H1 (cell line): ENCODE measurements around the gene SNRPE. TPM values are rescaled to one million over a fixed set of nuclear protein-coding genes. Genes with fewer than 3 reads are reported as not detected.
A peak's percentile ranks its signal among the peaks of the same experiment; 100 is the strongest.

Source experiments
- CTCF ChIA-PET: fragments of 300-600 bp; sonication (Branson Sonifier 250); formaldehyde crosslinking; loops from one replicate; lab custom pipeline; 2021; ENCODE audit not compliant: partially characterized antibody; lab: Charles Lee
- POLR2A ChIA-PET: fragments of 300-600 bp; sonication (Branson Sonifier 250); formaldehyde crosslinking; loops from one replicate; lab custom pipeline; 2021; ENCODE audit warnings: inconsistent platforms; ENCODE audit not compliant: partially characterized antibody; lab: Charles Lee
- DNase-seq, 2 experiments: peaks; one replicate each; pipeline versions ENCODE4 v3.0.0 to v3.0.0-alpha.2; 2010 to 2022; ENCODE audit warnings: low spot score in 2 of 2, low read depth in 1 of 2, mixed read lengths in 1 of 2
- FAIRE-seq: peaks from 2 replicates; lab custom pipeline; 2011; peaks lifted over from hg19 to GRCh38; lab: Jason Lieb, UNC
- H2AFZ ChIP-seq: 2 replicates; pipeline ENCODE4 v1.8.1; 2012; ENCODE audit warnings: low read length, inconsistent platforms
- H2AK5ac ChIP-seq: 2 replicates; pipeline ENCODE4 v1.6.1; 2013; ENCODE audit warnings: low read depth, low read length
- H2BK120ac ChIP-seq: replicated peaks from 2 replicates; pipeline ENCODE3; 2013; ENCODE audit warnings: low read depth, low read length, inconsistent platforms
- H2BK12ac ChIP-seq: 2 replicates; pipeline ENCODE4 v1.6.1; 2013; ENCODE audit warnings: low read depth, low read length
- H2BK15ac ChIP-seq: 2 replicates; pipeline ENCODE4 v1.6.1; 2013; ENCODE audit warnings: low read length
- H2BK20ac ChIP-seq: 2 replicates; pipeline ENCODE4 v1.6.1; 2013; ENCODE audit warnings: low read length
- H2BK5ac ChIP-seq: 2 replicates; pipeline ENCODE4 v1.6.1; 2013; ENCODE audit warnings: low read depth, low read length
- H3K14ac ChIP-seq: 2 replicates; pipeline ENCODE4 v1.6.1; 2013; ENCODE audit warnings: inconsistent platforms; ENCODE audit not compliant: insufficient read length
- H3K18ac ChIP-seq: 2 replicates; pipeline ENCODE4 v1.6.1; 2013; ENCODE audit warnings: low read length; ENCODE audit errors: extremely low read depth
- H3K23ac ChIP-seq: 2 replicates; pipeline ENCODE4 v1.6.1; 2013; ENCODE audit warnings: inconsistent platforms; ENCODE audit not compliant: insufficient read length
- H3K23me2 ChIP-seq: 2 replicates; pipeline ENCODE4 v1.6.1; 2013; ENCODE audit warnings: low read depth, low read length
- H3K27ac ChIP-seq: 2 replicates; pipeline ENCODE4 v1.6.1; 2011; ENCODE audit warnings: low read depth, low read length, inconsistent platforms
- H3K27me3 ChIP-seq, 4 experiments: replicated peaks in 1 of 4; 1 replicate in 1 of 4; 2 replicates in 3 of 4; pipeline versions ENCODE4 v1.6.1 to v1.8.1; 2011 to 2013; ENCODE audit warnings: low read length in 3 of 4, mild to moderate bottlenecking in 3 of 4, inconsistent platforms in 2 of 4, mixed read lengths in 2 of 4, moderate library complexity in 1 of 4; ENCODE audit not compliant: control insufficient read depth in 3 of 4, insufficient read depth in 3 of 4; ENCODE audit errors: extremely low read depth in 1 of 4
- H3K36me3 ChIP-seq, 4 experiments: 2 replicates each; pipeline versions ENCODE4 v1.6.1 to v1.8.1; 2011 to 2013; ENCODE audit warnings: mild to moderate bottlenecking in 4 of 4, low read length in 3 of 4, moderate library complexity in 2 of 4, control low read depth in 1 of 4, inconsistent platforms in 1 of 4; ENCODE audit not compliant: insufficient read depth in 4 of 4, control insufficient read depth in 2 of 4
- H3K4ac ChIP-seq: replicated peaks from 2 replicates; pipeline ENCODE3; 2013; ENCODE audit warnings: low read length, low read depth, mixed read lengths, inconsistent platforms; ENCODE audit not compliant: insufficient read length
- H3K4me1 ChIP-seq, 4 experiments: replicated peaks in 1 of 4; 1 replicate in 1 of 4; 2 replicates in 3 of 4; pipeline versions ENCODE4 v1.6.1 to v1.8.1; 2011 to 2013; ENCODE audit warnings: low read length in 3 of 4, inconsistent platforms in 2 of 4, mixed read lengths in 1 of 4; ENCODE audit not compliant: insufficient read depth in 4 of 4, control insufficient read depth in 3 of 4
- H3K4me2 ChIP-seq, 2 experiments: 2 replicates each; pipeline versions ENCODE4 v1.6.1 to v1.8.1; 2011 to 2013; ENCODE audit warnings: low read depth in 2 of 2, low read length in 2 of 2, control low read depth in 1 of 2, inconsistent platforms in 1 of 2, mild to moderate bottlenecking in 1 of 2; ENCODE audit not compliant: insufficient read depth in 1 of 2
- H3K4me3 ChIP-seq, 4 experiments: fragments of 200-600, 300-600 bp in 1 of 4; sonication (generic), shearing (Covaris generic), sonication (Bioruptor Twin) in 1 of 4; 2 replicates each; pipeline versions ENCODE4 v1.5.1 to v1.8.1; 2011 to 2016; ENCODE audit warnings: low read length in 4 of 4, low read depth in 3 of 4, control low read depth in 2 of 4, inconsistent platforms in 2 of 4, mild to moderate bottlenecking in 2 of 4, mixed read lengths in 1 of 4, moderate library complexity in 1 of 4; ENCODE audit not compliant: insufficient read depth in 2 of 4; ENCODE audit errors: extremely low read depth in 1 of 4
- H3K56ac ChIP-seq: replicated peaks from 2 replicates; pipeline ENCODE3; 2013; ENCODE audit warnings: low read depth, mild to moderate bottlenecking, mixed read lengths, low read length, inconsistent platforms; ENCODE audit not compliant: insufficient read length
- H3K79me1 ChIP-seq: 2 replicates; pipeline ENCODE4 v1.6.1; 2013; ENCODE audit warnings: low read depth, low read length, control low read depth
- H3K79me2 ChIP-seq, 2 experiments: 2 replicates each; pipeline versions ENCODE4 v1.6.1 to v1.8.1; 2012 to 2013; ENCODE audit warnings: low read length in 2 of 2, mild to moderate bottlenecking in 2 of 2, inconsistent platforms in 1 of 2; ENCODE audit not compliant: insufficient read depth in 2 of 2, control insufficient read depth in 1 of 2
- H3K9ac ChIP-seq, 4 experiments: replicated peaks in 1 of 4; 1 replicate in 1 of 4; 2 replicates in 3 of 4; pipeline versions ENCODE4 v1.6.1 to v1.8.1; 2011 to 2013; ENCODE audit warnings: low read depth in 3 of 4, low read length in 3 of 4, control low read depth in 2 of 4, mild to moderate bottlenecking in 2 of 4, moderate library complexity in 2 of 4, inconsistent platforms in 1 of 4; ENCODE audit errors: extremely low read depth in 1 of 4
- H3K9me3 ChIP-seq, 2 experiments: 2 replicates each; pipeline versions ENCODE4 v1.6.1 to v1.8.1; 2012 to 2013; ENCODE audit warnings: mild to moderate bottlenecking in 2 of 2, moderate library complexity in 2 of 2, control low read depth in 1 of 2, inconsistent platforms in 1 of 2, low read depth in 1 of 2, low read length in 1 of 2, mixed read lengths in 1 of 2; ENCODE audit not compliant: insufficient read depth in 2 of 2
- H4K20me1 ChIP-seq, 2 experiments: replicated peaks in 1 of 2; 2 replicates each; pipeline versions ENCODE3 to v1.8.1; 2011 to 2013; ENCODE audit warnings: inconsistent platforms in 2 of 2, low read length in 2 of 2, mild to moderate bottlenecking in 1 of 2; ENCODE audit not compliant: insufficient read depth in 2 of 2, control insufficient read depth in 1 of 2
- H4K5ac ChIP-seq: 2 replicates; pipeline ENCODE4 v1.6.1; 2013; ENCODE audit warnings: low read length, low read depth, mixed read lengths, inconsistent platforms; ENCODE audit not compliant: insufficient read length
- H4K8ac ChIP-seq: 2 replicates; pipeline ENCODE4 v1.8.0; 2013; ENCODE audit warnings: mild to moderate bottlenecking, moderate library complexity, low read length, inconsistent platforms; ENCODE audit not compliant: insufficient read depth; ENCODE audit errors: extremely low read depth
- H4K91ac ChIP-seq: replicated peaks from 2 replicates; pipeline ENCODE3; 2013; ENCODE audit warnings: low read length, mixed read lengths, inconsistent platforms; ENCODE audit not compliant: insufficient read length
- HDAC2 ChIP-seq, 2 experiments: fragments of 300-600 bp in 1 of 2; sonication (generic) in 1 of 2; IDR thresholded peaks; 2 replicates each; pipeline ENCODE4 v1.6.1; 2011 to 2012; ENCODE audit warnings: low read depth in 2 of 2, low read length in 2 of 2, mild to moderate bottlenecking in 2 of 2, moderate library complexity in 2 of 2, borderline replicate concordance in 1 of 2, inconsistent platforms in 1 of 2
- RFX5 ChIP-seq: IDR thresholded peaks from 2 replicates; pipeline ENCODE4 v1.6.1; 2011; ENCODE audit warnings: low read depth, low read length, improper control_type of control experiment, borderline replicate concordance
- TAF1 ChIP-seq: IDR thresholded peaks from 2 replicates; pipeline ENCODE4 v1.6.1; 2011; ENCODE audit warnings: mild to moderate bottlenecking, low read depth, low read length
- WGBS, 2 experiments: shearing (Covaris generic) in 1 of 2; methylation state at CpG; one replicate each; pipeline versions ENCODE4 v1.1.6 to v1.1.7; 2013 to 2015; ENCODE audit warnings: low lambda C conversion rate in 2 of 2, mixed read lengths in 2 of 2, inconsistent platforms in 1 of 2, low coverage in 1 of 2, missing lambda C conversion rate in 1 of 2; ENCODE audit not compliant: insufficient replicate concordance in 2 of 2, insufficient coverage in 1 of 2, insufficient read length in 1 of 2; ENCODE audit errors: extremely low coverage in 1 of 2, missing lambda C conversion rate in 1 of 2; 5-methylcytosine and 5-hydroxymethylcytosine counted together
- long read RNA-seq, 2 experiments: library from RNA in 1 of 2; library from capped mRNA in 1 of 2; stranded (forward); transcript quantifications; one replicate each; pipeline ENCODE4 v2.0.0, GENCODE V29; 2021; ENCODE audit warnings: inconsistent platforms in 1 of 2
- polyA minus RNA-seq, 3 experiments: library from RNA; depleted of rRNA, polyadenylated mRNA; stranded (reverse); fragments of >200 nt; gene quantifications; 1 replicate in 2 of 3; 2 replicates in 1 of 3; pipeline ENCODE4 v1.2.3, GENCODE V29; 2011
- polyA plus RNA-seq, 7 experiments: library from polyadenylated mRNA; depleted of rRNA in 3 of 7; stranded (reverse) in 5 of 7; unstranded in 2 of 7; fragments of >200 nt in 5 of 7; fragments of 200-250 nt in 2 of 7; gene quantifications; 1 replicate in 5 of 7; 2 replicates in 1 of 7; 4 replicates in 1 of 7; pipeline versions ENCODE4 v1.2.1 to v1.2.3, GENCODE V29; 2011 to 2013; ENCODE audit warnings: missing spikeins in 2 of 7, mixed read lengths in 2 of 7
- total RNA-seq: library from RNA; stranded (reverse); fragmentation: NEBNext Ultra II Directional; extraction: Animal tissue kit (Norgen Biotek cat#: 25700); gene quantifications from 2 replicates; pipeline ENCODE4 v1.2.1, GENCODE V29; 2021

SNRPE gene
- total RNA-seq (419 and 461 TPM in 2 replicates), polyA plus RNA-seq (2011; rRNA removed) (248 and 416 TPM in 2 replicates), polyA minus RNA-seq (2011; rRNA and poly(A)+ RNA removed) (75.5 and 75.7 TPM in 2 replicates)
- 427 TPM for polyA plus RNA-seq (2011; cell fraction: cytosol; rRNA removed)
- 46.8 TPM for polyA plus RNA-seq (2011; cell fraction: nucleus; rRNA removed)
- polyA plus RNA-seq (2012, experiment 1 of 2) = 277 to 378 TPM (median 286 TPM) in 4 replicates
- 549 TPM for polyA plus RNA-seq (2012, experiment 2 of 2)
- polyA plus RNA-seq (2013, experiment 1 of 2) = 467 TPM
- 532 TPM for polyA plus RNA-seq (2013, experiment 2 of 2)
- polyA minus RNA-seq (2011; cell fraction: cytosol; rRNA and poly(A)+ RNA removed) = 32.1 TPM
- 73.8 TPM for polyA minus RNA-seq (2011; cell fraction: nucleus; rRNA and poly(A)+ RNA removed)
- long read RNA-seq, experiment 1, transcript SNRPE-205 (5 exons, 532 nt) = minor isoform, 12 of 426 reads
- long read RNA-seq, experiment 1, transcript SNRPE-201 (3 exons, 355 nt) = minor isoform, 8 of 426 reads
- long read RNA-seq, experiment 1, transcript SNRPE-206 (4 exons, 967 nt) = minor isoform, 25 of 426 reads
- long read RNA-seq, experiment 1, transcript SNRPE-202 (5 exons, 942 nt) = major isoform, 281 of 426 reads
- long read RNA-seq, experiment 1, partial matches to known transcripts = 13 of 426 reads
- long read RNA-seq, experiment 1, other reads (novel, unspliced or antisense) = 80 of 426 reads
- long read RNA-seq, experiment 2, transcript SNRPE-202 (5 exons, 942 nt) = major isoform, 89 of 120 reads
- long read RNA-seq, experiment 2, transcript SNRPE-206 (4 exons, 967 nt) = minor isoform, 14 of 120 reads
- long read RNA-seq, experiment 2, partial matches to known transcripts = 0 of 120 reads
- long read RNA-seq, experiment 2, other reads (novel, unspliced or antisense) = 14 of 120 reads

GRCh38 chr1:203861379-203862184 lies at the start of gene SNRPE:
Gene SNRPE (plus strand): TSS chr1:203861599. CDS start chr1:203861660, 61 bp downstream.
- H2BK20ac ChIP-seq = 0 out of 2 replicates have a peak within 1 kb of the TSS, but pooled peaks have one; percentile 75
- ChIA-PET POLR2A (interaction anchor here (0.7 to 14.3 kb wide), 12 partner anchors 10 to 371 kb away, joined by 3 to 174 read pairs (median 3); partner anchors contain the start of genes ETNK2, ZBED6 and ZC3H11A), CTCF (interaction anchor here (1.0 to 5.6 kb wide), 11 partner anchors 9 to 537 kb away, joined by 3 to 26 read pairs (median 5); partner anchors contain the start of gene ETNK2)
- H2BK15ac ChIP-seq = peak within 1 kb of the TSS; percentile 100
- no peaks in the 10 kb centered on the region for H3K27me3 ChIP-seq
- peak within 1 kb of the TSS; percentile 97 for H3K4ac ChIP-seq
- H3K9ac ChIP-seq = peak within 1 kb of the TSS; percentile 69 to 99 (median 98)
- H2AFZ ChIP-seq = peak within 1 kb of the TSS; percentile 77
- peaks cover 0 to 3% (median 1%) of the 10 kb centered on the region in 4 experiments; a peak in 2 of 7 replicates for H3K4me1 ChIP-seq
- H3K27ac ChIP-seq = peak within 1 kb of the TSS; percentile 98
- peak within 1 kb of the TSS; percentile 79 for H3K56ac ChIP-seq
- peak within 1 kb of the TSS; percentile 99 for H4K91ac ChIP-seq
- peak within 1 kb of the TSS; percentile 49 to 68 for H3K4me2 ChIP-seq
- H3K9me3 ChIP-seq = no peaks in the 10 kb centered on the region
- H3K14ac ChIP-seq = no peak within 1 kb of the TSS
- peaks cover 2% of the 10 kb centered on the region; the same call in 1 of the 2 replicates for H3K79me1 ChIP-seq
- peaks cover 18 to 32% (median 28%) of the 10 kb centered on the region in 4 experiments for H3K36me3 ChIP-seq
- H4K5ac ChIP-seq = peak within 1 kb of the TSS; percentile 100
- H3K18ac ChIP-seq = peak within 1 kb of the TSS; percentile 100
- DNase-seq (peak; percentile 96 to 98), FAIRE-seq (peak; percentile 28)
- peak within 1 kb of the TSS; percentile 100; the same call in 1 of the 2 replicates for H2BK12ac ChIP-seq
- peak within 1 kb of the TSS; percentile 100 for H2BK5ac ChIP-seq
- H2AK5ac ChIP-seq = peak within 1 kb of the TSS; percentile 92; the same call in 1 of the 2 replicates
- 1% methylated on average over 46 of the region's 48 CpGs; no CpG with 5 or more reads in 1 of the 2 experiments for WGBS, 2 experiments
- H2BK120ac ChIP-seq = peak within 1 kb of the TSS; percentile 95
- H4K20me1 ChIP-seq = no peaks in the 10 kb centered on the region
- H3K4me3 ChIP-seq = peak within 1 kb of the TSS; percentile 81 to 99 (median 87)
- peaks cover 7 to 30% of the 10 kb centered on the region in 2 experiments; a peak in 3 of 4 replicates for H3K79me2 ChIP-seq
- H3K23ac ChIP-seq = no peak within 1 kb of the TSS
- peak within 1 kb of the TSS; percentile 100; the same call in 1 of the 2 replicates for H4K8ac ChIP-seq
- peaks cover 5% of the 10 kb centered on the region; the same call in 1 of the 2 replicates for H3K23me2 ChIP-seq
- peak; percentile 95 for TF ChIP-seq TAF1
- no peak for TF ChIP-seq RFX5
- peak in 1 of 2 experiments; percentile 66; a peak in 1 of 4 replicates for TF ChIP-seq HDAC2 (IDR thresholded peaks at IDR 0.05; ENCODE audit: borderline replicate concordance in 1 of 2, low read depth in 2 of 2, low read length in 2 of 2)
